GM21717 (cell line): ENCODE results near the gene SLC25A51.
"Not testable (repeated sequence)": the region's sequence is repeated elsewhere in the genome, so short reads cannot be mapped to it uniquely, and the experiment has no call there.

Experiments used
- ATAC-seq: cut with Tn5 transposase; IDR thresholded peaks from one replicate; pipeline ENCODE4 v1.9.1; 2021; ENCODE audit warnings: mild to moderate bottlenecking, moderate library complexity; ENCODE audit not compliant: unreplicated experiment

Gene SLC25A51

GRCh38 chr9:37921546-37922300 is 17.8 kb upstream of the SLC25A51 start:
- ATAC-seq: no peak

DNA sequence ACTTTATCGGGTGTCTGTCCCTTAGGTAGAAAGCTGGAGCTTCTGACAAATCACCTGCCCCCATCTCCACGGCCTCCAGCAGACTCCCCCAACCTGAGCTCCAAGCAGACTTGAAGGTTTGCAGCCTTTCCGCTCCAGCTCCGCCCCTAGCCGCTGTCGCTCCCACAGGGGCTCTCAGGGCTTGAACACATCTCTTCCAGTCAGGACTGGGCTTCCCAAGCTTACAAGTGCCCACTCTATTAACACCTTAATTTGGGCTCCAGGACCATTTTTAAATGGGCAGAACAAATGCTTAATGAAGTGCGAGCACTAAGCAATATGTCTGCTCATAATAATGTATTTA is 17.2 kb upstream of the SLC25A51 start:
- ATAC-seq: no peak

GRCh38 chr9:37920471-37921167 is 16.7 kb upstream of the SLC25A51 start:
- no peak for ATAC-seq

GRCh38 chr9:37919956-37920335 is 16.0 kb upstream of the SLC25A51 start:
- ATAC-seq: no peak

GRCh38 chr9:37919246-37919955 is 15.5 kb upstream of the SLC25A51 start:
- ATAC-seq: no peak

DNA sequence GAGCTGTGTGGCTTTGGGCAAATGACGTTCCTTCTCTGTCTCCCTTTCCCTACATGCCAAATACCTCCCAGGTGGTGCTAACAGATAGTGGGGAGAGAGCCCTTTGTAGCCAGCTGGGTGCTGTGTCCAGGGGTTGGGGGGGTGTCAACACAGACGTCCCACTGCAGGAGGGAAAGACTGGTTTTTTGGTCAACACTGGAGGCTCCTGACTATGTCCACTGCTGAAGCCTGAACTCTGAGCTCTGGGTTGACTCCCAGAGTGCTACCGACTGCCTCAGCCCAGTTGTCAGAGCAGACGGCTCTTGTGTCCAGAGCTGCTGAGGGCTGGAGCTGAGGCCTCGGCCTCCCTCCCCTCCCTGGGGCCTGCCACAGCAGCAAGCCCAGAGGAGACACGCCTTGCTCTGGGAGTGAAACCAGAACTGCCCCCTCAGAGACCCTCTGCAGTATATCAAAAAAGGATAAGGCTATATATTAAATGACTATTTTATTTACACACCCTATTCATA is 14.8 kb upstream of the SLC25A51 start:
- no peak for ATAC-seq

DNA sequence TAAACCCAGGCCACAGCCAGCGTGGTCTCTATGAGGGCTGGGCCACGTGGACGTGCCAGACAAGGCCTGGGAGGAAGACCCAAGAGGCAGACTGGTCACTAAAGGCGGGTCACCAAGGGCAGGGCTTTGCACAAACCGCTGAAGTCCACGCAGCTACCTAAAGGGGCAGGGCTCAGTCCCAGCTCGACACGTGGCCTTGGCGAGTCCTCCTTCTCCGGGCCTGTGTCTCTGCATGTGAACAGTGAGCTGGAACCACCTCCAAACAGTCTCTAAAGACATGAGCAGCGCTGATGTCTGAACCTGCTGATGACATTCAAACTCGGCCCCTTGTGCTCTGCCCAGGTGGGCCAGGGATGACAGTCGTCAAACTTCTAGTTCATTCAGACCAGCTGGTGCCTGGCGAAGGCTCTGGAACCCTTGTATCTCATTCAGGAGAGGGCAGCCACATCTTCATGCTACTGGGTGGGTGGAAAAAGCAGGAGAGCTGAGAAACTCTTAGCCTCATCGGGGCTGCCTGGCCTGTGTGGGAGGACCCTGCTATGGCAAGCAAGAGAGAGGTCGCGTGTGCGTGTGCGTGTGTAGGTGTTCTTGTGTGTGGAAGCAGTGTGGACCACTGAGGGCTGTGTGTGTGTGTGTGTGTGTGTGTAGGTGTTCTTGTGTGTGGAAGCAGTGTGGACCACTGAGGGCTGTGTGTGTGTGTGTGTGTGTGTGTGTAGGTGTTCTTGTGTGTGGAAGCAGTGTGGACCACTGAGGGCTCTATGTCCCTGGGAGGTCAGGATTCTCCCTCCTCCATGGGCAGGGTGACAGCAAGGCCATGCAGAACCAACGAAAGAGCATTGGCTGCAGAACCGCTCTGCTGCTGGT is 14.1 kb upstream of the SLC25A51 start:
- no peak for ATAC-seq

DNA sequence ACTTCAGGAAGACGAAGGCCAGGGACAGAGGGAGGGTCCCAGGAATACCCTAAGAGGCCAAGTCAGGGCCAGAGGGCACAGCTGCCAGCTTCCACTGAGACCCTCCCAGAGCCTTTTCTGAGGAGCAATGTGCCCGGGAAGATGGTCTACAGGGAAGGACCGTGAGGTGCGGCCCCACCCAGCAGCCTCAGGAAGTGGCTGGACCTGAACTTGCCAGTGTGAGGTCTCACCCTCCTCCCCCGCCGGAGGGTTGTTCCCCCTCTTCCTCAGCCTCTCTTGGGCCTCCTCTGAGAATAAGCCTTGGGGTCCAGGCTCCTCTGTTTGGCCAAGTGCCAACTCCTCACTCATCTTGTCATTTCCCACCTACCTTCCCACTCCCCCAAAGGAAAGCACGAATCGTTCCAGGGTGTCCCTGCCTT is 13.4 kb upstream of the SLC25A51 start:
- no peak for ATAC-seq

DNA sequence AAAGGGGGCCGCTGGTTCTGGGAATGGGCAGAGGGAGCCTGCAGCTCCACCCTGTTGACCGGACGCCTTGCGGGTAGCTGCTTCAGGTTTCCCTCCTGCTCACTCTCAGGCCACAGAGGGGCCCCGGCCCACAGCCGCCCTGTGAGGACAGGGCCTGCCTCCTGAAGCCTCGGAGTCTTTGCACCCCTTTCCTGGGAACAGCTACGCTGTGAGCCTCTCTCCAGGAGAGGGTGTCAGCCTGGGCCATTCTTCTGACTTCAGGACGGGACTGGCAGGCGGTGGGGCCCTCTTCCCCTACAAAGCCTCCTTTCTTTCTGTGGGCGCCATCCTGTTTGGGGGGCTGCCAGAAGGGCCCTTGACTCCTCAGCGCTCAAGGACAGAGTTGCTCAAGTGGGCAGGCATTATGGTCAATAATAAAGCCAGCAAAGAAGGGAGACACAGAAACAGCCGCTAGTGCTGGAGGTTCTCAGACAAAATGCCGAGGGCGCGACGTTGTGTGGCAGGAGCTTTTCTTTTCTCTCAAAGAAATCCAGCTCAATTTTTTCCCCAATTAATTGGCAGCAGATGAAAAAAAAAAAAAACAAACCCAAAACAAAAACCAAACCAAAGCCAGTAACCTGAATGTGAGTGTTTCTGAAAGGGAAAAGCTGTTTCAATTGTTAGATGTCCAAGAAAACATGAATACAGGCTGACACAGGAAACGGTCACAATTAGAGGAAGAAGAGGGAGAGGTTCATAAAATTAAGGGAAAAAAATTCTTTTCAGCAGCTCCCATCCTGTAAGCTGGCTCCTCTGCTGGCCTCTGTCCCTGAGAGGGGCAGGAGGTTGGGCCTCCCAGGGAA is 12.8 kb upstream of the SLC25A51 start:
- ATAC-seq: no peak

GRCh38 chr9:37915911-37916470 is 12.1 kb upstream of the SLC25A51 start:
- ATAC-seq: no peak

DNA sequence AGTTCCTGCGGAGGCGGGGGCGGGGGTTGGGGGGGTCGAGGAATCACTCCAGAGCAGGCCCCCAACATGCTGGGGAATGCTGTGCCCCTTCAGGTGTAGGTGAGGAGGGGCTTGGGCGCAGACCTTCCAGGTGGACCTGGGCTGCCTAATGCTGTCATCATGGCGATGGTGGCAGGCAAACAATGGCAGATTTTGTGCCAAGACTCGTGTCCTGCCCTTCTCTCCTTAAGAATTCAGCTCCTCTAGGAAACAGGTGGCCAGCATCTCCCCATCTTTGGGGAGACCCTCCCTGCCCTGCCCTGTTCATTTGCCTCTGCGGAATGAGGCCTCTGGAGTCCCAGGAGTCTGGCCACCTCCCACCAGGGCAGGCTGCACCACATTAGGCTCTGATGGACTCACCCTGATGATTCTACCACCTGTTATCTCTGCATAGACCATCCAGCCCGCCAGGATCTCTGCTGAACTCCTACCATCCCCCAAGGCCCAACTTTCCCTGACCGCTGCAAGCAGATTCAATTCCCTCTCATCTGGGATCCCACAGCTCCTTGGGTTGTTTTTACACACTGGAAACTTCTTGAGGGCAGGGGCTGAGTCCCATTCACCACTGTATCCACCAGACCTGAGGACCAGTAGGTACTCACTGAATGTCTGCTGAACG is 10.9 kb upstream of the SLC25A51 start:
- ATAC-seq: no peak

- no peak for ATAC-seq
Observed at GRCh38 chr9:37914154-37914551, 10.2 kb upstream of the SLC25A51 start.

DNA sequence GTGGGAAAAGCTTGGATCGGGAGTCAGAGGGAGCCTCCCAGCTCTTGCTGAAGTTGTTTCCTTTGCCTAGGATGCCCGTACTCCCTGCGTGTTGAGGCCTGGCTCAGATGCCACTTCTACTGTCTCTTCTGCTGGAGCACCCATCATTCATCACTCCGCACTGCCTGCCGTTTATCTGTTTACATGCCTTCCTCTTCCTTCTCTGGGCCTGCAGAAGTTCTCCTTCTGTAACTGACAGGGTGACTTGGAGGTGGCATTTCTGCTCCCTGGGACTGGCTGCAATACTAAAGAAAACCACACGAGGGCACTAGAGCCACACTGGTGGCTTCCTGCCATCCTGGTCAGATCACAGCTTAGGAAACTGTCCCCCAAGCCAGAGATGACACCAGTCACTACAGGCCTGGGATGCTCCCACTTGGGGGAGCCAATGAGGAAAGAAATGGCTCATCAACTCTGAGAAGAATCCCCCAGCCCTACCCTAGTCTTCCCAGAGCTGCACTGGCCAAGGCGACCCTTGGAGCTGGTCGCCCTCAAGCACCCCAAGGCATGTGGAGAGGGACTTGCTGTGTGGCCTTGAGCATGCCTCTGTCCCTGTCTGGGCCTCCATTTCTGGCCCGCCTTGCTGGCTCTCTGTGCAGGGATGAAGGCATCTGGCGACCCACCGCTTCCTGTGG is 9.7 kb upstream of the SLC25A51 start:
- ATAC-seq: peak; percentile 59

- ATAC-seq: no peak
Observed at GRCh38 chr9:37911271-37911681, 7.3 kb upstream of the SLC25A51 start.

DNA sequence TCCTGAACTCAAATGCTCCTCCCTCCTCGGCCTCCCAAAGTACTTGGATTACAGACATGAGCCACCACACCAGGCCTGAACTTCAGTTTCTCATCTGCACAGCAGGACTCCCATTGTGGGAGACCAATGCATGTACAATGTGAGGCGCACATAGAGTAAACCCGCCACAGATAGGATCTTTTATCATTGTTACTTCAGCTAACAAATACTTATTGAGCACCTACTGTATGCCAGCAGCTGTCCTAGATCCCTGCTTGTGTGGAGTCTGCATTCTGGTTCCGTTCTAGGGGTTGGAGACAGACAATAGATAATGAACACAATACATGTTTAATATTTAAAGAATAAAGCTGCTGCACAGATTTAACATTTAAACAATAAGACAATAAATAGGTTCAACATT is 6.3 kb upstream of the SLC25A51 start:
- no peak for ATAC-seq

GRCh38 chr9:37909836-37910235 is 5.9 kb upstream of the SLC25A51 start:
- not testable (repeated sequence) for ATAC-seq

DNA sequence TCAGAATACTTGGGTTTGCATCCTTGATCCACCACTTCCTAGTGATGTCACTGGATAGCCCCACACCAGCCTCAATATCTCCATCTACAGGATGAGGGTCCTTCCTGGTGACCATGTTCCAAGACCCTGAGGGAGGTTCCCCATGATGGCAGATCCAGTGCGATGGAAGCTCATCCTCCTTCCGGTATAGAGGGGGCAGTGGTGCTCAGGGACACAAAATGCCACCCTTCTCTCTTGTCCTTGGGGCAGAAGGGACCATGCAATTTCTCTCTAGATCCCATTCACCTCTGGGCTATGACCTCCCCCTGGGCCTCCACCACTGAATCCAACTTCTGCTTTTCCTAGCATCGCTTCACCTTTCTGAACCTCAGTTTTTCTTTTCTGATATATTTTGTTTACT is 5.4 kb upstream of the SLC25A51 start:
- no peak for ATAC-seq

DNA sequence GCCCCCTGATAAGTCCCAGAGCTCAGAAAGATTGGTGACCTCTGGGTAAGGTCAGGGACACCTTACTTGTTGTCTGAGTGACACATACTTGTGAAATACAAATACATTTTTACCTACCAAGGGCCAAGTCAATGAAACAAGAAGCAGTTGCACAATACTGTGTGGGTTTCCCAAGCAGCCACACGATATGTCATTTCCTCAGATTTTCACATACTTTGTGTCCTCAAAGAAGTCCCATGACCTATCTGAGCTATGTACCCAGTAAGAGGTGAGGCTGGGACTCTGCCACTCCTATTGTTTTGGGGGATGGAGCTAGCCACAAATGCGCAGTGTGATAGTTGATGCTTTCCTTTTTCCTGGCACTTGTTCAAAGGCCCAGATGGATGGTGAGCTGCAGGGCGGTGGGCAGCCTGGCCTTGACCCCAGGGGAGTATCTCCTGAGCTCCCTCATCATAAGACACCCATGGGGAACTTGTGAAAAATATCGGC is 4.8 kb upstream of the SLC25A51 start:
- ATAC-seq: no peak
